ENCODE data around the gene WBP1L. TPM values are rescaled to one million over a fixed set of nuclear protein-coding genes. Genes with fewer than 3 reads are reported as not detected.

The WBP1L gene
- total and polyA plus RNA-seq, 4 donors: 12.3 to 43.6 (median 27.6) TPM

DNA sequence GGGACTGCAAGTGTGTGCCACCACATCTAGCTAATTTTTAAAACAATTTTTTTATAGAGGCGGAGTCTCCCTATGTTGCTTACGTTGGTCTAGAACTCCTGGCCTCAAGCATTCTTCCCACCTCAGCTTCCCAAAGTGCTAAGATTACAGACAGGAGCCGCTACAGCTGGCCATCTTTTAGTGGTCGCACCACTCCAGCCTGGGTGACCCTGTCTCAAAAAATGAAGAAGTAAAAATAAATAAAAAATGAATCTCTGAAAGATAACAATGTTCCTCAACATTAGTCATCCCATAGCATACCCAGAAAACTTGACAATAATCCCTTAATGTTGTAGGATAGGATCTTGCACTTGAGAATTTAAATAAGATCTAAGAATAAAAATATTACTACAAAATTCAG lies 18.2 kb downstream of the WBP1L start:
- Histone ChIP-seq H3K27ac (ENCODE audit: low read depth in 1 of 2, low read length in 2 of 2) (peak overlapping the region; percentile 65 to 83), H3K4me1 (ENCODE audit: control insufficient read depth in 4 of 4, insufficient read depth in 4 of 4, low read length in 3 of 4) (peaks cover 10 to 20% (median 15%) of the 10 kb centered on the region in 4 donors), H3K4me3 (ENCODE audit: low read depth in 1 of 3, low read length in 3 of 3) (peak overlapping the region in 1 of 3 donors; percentile 14), H3K27me3 (ENCODE audit: control insufficient read depth in 4 of 4, insufficient read depth in 4 of 4, low read length in 3 of 4) (no peaks in the 10 kb centered on the region), H3K9ac (ENCODE audit: low read depth in 1 of 2, low read length in 2 of 2) (peak overlapping the region in 1 of 2 donors; percentile 72), H3K9me3 (ENCODE audit: control insufficient read depth in 4 of 4, low read length in 3 of 4) (no peaks in the 10 kb centered on the region), H3K36me3 (ENCODE audit: control insufficient read depth in 4 of 4, insufficient read depth in 3 of 4, low read depth in 1 of 4, low read length in 3 of 4) (peaks cover 0 to 2% (median 0%) of the 10 kb centered on the region in 4 donors)
- DNase-seq (ENCODE audit: low spot score): no peak
- TF ChIP-seq, protein P1, sequence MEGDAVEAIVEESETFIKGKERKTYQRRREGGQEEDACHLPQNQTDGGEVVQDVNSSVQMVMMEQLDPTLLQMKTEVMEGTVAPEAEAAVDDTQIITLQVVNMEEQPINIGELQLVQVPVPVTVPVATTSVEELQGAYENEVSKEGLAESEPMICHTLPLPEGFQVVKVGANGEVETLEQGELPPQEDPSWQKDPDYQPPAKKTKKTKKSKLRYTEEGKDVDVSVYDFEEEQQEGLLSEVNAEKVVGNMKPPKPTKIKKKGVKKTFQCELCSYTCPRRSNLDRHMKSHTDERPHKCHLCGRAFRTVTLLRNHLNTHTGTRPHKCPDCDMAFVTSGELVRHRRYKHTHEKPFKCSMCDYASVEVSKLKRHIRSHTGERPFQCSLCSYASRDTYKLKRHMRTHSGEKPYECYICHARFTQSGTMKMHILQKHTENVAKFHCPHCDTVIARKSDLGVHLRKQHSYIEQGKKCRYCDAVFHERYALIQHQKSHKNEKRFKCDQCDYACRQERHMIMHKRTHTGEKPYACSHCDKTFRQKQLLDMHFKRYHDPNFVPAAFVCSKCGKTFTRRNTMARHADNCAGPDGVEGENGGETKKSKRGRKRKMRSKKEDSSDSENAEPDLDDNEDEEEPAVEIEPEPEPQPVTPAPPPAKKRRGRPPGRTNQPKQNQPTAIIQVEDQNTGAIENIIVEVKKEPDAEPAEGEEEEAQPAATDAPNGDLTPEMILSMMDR (IDR thresholded peaks at IDR 0.05; ENCODE audit: low read depth, low read length, missing input control): no peak
- TF ChIP-seq, protein P2, sequence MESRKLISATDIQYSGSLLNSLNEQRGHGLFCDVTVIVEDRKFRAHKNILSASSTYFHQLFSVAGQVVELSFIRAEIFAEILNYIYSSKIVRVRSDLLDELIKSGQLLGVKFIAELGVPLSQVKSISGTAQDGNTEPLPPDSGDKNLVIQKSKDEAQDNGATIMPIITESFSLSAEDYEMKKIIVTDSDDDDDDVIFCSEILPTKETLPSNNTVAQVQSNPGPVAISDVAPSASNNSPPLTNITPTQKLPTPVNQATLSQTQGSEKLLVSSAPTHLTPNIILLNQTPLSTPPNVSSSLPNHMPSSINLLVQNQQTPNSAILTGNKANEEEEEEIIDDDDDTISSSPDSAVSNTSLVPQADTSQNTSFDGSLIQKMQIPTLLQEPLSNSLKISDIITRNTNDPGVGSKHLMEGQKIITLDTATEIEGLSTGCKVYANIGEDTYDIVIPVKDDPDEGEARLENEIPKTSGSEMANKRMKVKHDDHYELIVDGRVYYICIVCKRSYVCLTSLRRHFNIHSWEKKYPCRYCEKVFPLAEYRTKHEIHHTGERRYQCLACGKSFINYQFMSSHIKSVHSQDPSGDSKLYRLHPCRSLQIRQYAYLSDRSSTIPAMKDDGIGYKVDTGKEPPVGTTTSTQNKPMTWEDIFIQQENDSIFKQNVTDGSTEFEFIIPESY (IDR thresholded peaks at IDR 0.05): no peak
- TF ChIP-seq YY1 (IDR thresholded peaks at IDR 0.05) (no peak), HNF4A (conservative IDR thresholded peaks at IDR 0.05) (no peak), GABPA (IDR thresholded peaks at IDR 0.05 in 1 of 2, conservative IDR thresholded peaks at IDR 0.05 in 1 of 2) (no peak), JUND (IDR thresholded peaks at IDR 0.05) (no peak), FOXA1 (IDR thresholded peaks at IDR 0.05) (no peak), RXRA (IDR thresholded peaks at IDR 0.05) (no peak), FOXA2 (IDR thresholded peaks at IDR 0.05) (no peak), SP1 (IDR thresholded peaks at IDR 0.05) (no peak), RAD21 (IDR thresholded peaks at IDR 0.05) (no peak), EGR1 (IDR thresholded peaks at IDR 0.05; ENCODE audit: low read depth in 2 of 2) (no peak), HNF4G (IDR thresholded peaks at IDR 0.05) (no peak), TAF1 (conservative IDR thresholded peaks at IDR 0.05) (no peak)
- TF ChIP-seq, protein P3, sequence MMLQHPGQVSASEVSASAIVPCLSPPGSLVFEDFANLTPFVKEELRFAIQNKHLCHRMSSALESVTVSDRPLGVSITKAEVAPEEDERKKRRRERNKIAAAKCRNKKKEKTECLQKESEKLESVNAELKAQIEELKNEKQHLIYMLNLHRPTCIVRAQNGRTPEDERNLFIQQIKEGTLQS (IDR thresholded peaks at IDR 0.05): no peak
- TF ChIP-seq, protein P4, sequence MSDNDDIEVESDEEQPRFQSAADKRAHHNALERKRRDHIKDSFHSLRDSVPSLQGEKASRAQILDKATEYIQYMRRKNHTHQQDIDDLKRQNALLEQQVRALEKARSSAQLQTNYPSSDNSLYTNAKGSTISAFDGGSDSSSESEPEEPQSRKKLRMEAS (IDR thresholded peaks at IDR 0.05): no peak
- TF ChIP-seq, protein P5, sequence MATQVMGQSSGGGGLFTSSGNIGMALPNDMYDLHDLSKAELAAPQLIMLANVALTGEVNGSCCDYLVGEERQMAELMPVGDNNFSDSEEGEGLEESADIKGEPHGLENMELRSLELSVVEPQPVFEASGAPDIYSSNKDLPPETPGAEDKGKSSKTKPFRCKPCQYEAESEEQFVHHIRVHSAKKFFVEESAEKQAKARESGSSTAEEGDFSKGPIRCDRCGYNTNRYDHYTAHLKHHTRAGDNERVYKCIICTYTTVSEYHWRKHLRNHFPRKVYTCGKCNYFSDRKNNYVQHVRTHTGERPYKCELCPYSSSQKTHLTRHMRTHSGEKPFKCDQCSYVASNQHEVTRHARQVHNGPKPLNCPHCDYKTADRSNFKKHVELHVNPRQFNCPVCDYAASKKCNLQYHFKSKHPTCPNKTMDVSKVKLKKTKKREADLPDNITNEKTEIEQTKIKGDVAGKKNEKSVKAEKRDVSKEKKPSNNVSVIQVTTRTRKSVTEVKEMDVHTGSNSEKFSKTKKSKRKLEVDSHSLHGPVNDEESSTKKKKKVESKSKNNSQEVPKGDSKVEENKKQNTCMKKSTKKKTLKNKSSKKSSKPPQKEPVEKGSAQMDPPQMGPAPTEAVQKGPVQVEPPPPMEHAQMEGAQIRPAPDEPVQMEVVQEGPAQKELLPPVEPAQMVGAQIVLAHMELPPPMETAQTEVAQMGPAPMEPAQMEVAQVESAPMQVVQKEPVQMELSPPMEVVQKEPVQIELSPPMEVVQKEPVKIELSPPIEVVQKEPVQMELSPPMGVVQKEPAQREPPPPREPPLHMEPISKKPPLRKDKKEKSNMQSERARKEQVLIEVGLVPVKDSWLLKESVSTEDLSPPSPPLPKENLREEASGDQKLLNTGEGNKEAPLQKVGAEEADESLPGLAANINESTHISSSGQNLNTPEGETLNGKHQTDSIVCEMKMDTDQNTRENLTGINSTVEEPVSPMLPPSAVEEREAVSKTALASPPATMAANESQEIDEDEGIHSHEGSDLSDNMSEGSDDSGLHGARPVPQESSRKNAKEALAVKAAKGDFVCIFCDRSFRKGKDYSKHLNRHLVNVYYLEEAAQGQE (IDR thresholded peaks at IDR 0.05): no peak
- WGBS: 95% methylated on average over 4 of the region's 4 CpGs

Data from liver (tissue), 9 donors.